Ascending aorta (tissue), 2 donors: ENCODE results near the gene C1QL2. TPM values are rescaled to one million over a fixed set of nuclear protein-coding genes. Genes with fewer than 3 reads are reported as not detected.
A peak's percentile ranks its signal among the peaks of the same experiment; 100 is the strongest.

Experiments
- DNase-seq, 2 donors: peaks; one replicate each; pipeline ENCODE4 v3.0.0-alpha.2; 2019; ENCODE audit warnings: low spot score in 2 of 2
- H3K27ac ChIP-seq, 2 donors: fragments of 200-600 bp; sonication (generic); one replicate each; pipeline ENCODE4 v1.5.1; 2016 to 2017; ENCODE audit warnings: mild to moderate bottlenecking in 1 of 2
- H3K27me3 ChIP-seq: fragments of 200-600 bp; sonication (generic); one replicate; pipeline ENCODE4 v1.5.1; 2017
- H3K36me3 ChIP-seq, 2 donors: fragments of 200-600 bp; sonication (generic); one replicate each; pipeline ENCODE4 v1.5.1; 2016
- H3K4me1 ChIP-seq, 2 donors: fragments of 200-600 bp; sonication (generic); one replicate each; pipeline ENCODE4 v1.5.1; 2016 to 2017; ENCODE audit warnings: mild to moderate bottlenecking in 1 of 2
- H3K4me3 ChIP-seq, 2 donors: fragments of 200-600 bp; sonication (generic); one replicate each; pipeline ENCODE4 v1.5.1; 2016 to 2017; ENCODE audit warnings: mild to moderate bottlenecking in 1 of 2
- H3K9me3 ChIP-seq, 2 donors: fragments of 200-600 bp; sonication (generic); one replicate each; pipeline ENCODE4 v1.5.1; 2016
- intact Hi-C: fragments of 100-400 bp; cut with DNase I; formaldehyde crosslinking; loops from one replicate; pipeline ENCODE4 v1.15.1; 2023
- total RNA-seq: library from RNA; depleted of rRNA; stranded (reverse); fragments of >200 nt; gene quantifications from one replicate; pipeline ENCODE4 v1.1.0, GENCODE V29; 2016
- TF ChIP-seq, protein P1 (sequence below), 3 experiments: fragments of 200-600 bp in 2 of 3; fragments of 450-650 bp in 1 of 3; sonication (generic) in 2 of 3; IDR thresholded peaks; one replicate each; pipeline ENCODE4 v1.5.1; 2016 to 2019; ENCODE audit warnings: antibody characterized with exemption in 3 of 3, mild to moderate bottlenecking in 1 of 3, moderate library complexity in 1 of 3

The C1QL2 gene
- total RNA-seq, 1 donor from 2014 or later = 11.6 TPM

- Histone ChIP-seq H3K4me1 (no peaks in the 10 kb centered on the region), H3K36me3 (no peaks in the 10 kb centered on the region), H3K4me3 (no peak overlapping the region), H3K9me3 (no peaks in the 10 kb centered on the region), H3K27me3 (no peaks in the 10 kb centered on the region), H3K27ac (no peak overlapping the region)
- TF ChIP-seq, protein P1, sequence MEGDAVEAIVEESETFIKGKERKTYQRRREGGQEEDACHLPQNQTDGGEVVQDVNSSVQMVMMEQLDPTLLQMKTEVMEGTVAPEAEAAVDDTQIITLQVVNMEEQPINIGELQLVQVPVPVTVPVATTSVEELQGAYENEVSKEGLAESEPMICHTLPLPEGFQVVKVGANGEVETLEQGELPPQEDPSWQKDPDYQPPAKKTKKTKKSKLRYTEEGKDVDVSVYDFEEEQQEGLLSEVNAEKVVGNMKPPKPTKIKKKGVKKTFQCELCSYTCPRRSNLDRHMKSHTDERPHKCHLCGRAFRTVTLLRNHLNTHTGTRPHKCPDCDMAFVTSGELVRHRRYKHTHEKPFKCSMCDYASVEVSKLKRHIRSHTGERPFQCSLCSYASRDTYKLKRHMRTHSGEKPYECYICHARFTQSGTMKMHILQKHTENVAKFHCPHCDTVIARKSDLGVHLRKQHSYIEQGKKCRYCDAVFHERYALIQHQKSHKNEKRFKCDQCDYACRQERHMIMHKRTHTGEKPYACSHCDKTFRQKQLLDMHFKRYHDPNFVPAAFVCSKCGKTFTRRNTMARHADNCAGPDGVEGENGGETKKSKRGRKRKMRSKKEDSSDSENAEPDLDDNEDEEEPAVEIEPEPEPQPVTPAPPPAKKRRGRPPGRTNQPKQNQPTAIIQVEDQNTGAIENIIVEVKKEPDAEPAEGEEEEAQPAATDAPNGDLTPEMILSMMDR (IDR thresholded peaks at IDR 0.05) = no peak
- intact Hi-C loops = no loop called here
- no peak for DNase-seq
Measured at GRCh38 chr2:119157850-119158511, 570 bp downstream of the C1QL2 start.

DNA sequence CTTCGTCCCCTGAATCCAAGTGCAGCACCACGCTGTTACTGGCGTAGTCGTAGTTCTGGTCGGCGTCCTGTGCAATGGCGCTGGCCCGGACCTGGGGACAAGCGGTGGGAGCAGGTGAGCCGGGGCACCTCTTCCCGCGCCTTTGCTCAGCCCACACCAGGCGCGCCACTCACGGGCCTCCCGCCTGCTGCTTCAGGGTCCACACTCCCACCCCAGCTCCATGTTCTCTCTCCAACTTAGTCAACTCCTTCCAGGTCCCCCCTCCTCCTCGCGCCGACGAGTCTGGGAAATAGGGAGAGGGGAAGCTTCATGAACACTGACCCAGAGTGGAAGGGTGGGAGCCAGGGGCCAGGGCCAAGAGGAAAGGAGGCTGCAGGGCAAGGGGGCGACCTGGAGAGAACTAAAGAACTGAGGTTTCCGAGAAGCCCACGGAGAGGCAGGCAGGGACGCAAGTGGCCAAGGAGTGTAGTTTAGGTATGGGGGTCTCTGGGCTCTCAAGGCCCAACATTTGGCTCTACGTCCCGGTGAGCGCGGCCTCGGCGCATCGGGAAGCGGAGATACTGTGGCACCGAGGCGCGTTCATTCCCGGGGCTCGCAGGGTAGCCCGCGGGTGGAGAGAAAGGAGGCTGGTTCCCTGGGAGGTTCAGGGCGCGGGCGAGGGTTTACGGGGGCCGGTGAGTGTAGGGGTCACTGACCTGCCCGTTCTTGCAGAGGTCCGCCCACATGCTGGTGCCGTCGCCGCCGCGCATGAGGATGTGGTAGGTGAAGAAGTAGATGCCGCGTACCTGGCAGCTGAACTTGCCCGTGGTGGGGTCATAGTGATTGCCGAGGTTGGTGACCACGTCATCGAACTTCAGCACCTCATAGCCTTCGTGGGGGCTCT, 1.4 kb downstream of the C1QL2 start:
- Histone ChIP-seq H3K4me3 (peak overlapping the region in 1 of 2 donors; percentile 30), H3K9me3 (no peaks in the 10 kb centered on the region), H3K27ac (no peak overlapping the region), H3K36me3 (no peaks in the 10 kb centered on the region), H3K27me3 (no peaks in the 10 kb centered on the region), H3K4me1 (no peaks in the 10 kb centered on the region)
- TF ChIP-seq, protein P1 (IDR thresholded peaks at IDR 0.05) = no peak
- DNase-seq = no peak
- intact Hi-C loops = no loop called here

GRCh38 chr2:119156105-119156890, 2.3 kb downstream of the C1QL2 start:
- Histone ChIP-seq H3K4me3 (peak overlapping the region in 1 of 2 donors; percentile 30), H3K27me3 (no peaks in the 10 kb centered on the region), H3K27ac (no peak overlapping the region), H3K4me1 (no peaks in the 10 kb centered on the region), H3K9me3 (no peaks in the 10 kb centered on the region), H3K36me3 (no peaks in the 10 kb centered on the region)
- intact Hi-C loops = no loop called here
- TF ChIP-seq, protein P1 (IDR thresholded peaks at IDR 0.05) = no peak
- no peak for DNase-seq

GRCh38 chr2:119155633-119156032, 2.9 kb downstream of the C1QL2 start:
- no peak overlapping the region for H3K27ac ChIP-seq
- DNase-seq = no peak
- no peaks in the 10 kb centered on the region for H3K27me3 ChIP-seq
- intact Hi-C loops = no loop called here
- no peaks in the 10 kb centered on the region for H3K4me1 ChIP-seq
- TF ChIP-seq, protein P1 (IDR thresholded peaks at IDR 0.05) = no peak
- H3K9me3 ChIP-seq = no peaks in the 10 kb centered on the region
- no peaks in the 10 kb centered on the region for H3K36me3 ChIP-seq
- H3K4me3 ChIP-seq = no peak overlapping the region

- no peak for DNase-seq
- intact Hi-C loops = no loop called here
- Histone ChIP-seq H3K4me1 (no peaks in the 10 kb centered on the region), H3K27ac (no peak overlapping the region), H3K36me3 (no peaks in the 10 kb centered on the region), H3K9me3 (no peaks in the 10 kb centered on the region), H3K27me3 (no peaks in the 10 kb centered on the region), H3K4me3 (no peak overlapping the region)
- TF ChIP-seq, protein P1 (IDR thresholded peaks at IDR 0.05) = no peak
Measured at GRCh38 chr2:119154076-119154475, 4.5 kb downstream of the C1QL2 start.
